Thoracic aorta (tissue), 2 donors: Measurements from ENCODE around the gene RLN3. TPM values are rescaled to one million over a fixed set of nuclear protein-coding genes. Genes with fewer than 3 reads are reported as not detected.

Experiments used
- ATAC-seq: fragments of 150-250 bp; one replicate; pipeline ENCODE4 v1.8.0; 2017; ENCODE audit warnings: low read depth; ENCODE audit not compliant: insufficient number of reproducible peaks, low FRiP score
- DNase-seq: peaks from one replicate; pipeline ENCODE4 v3.0.0-alpha.2; 2020; ENCODE audit warnings: low spot score
- H3K27ac ChIP-seq, 2 donors: fragments of 200-600 bp; sonication (generic); 1 replicate in 1 of 2; 2 replicates in 1 of 2; pipeline ENCODE4 v1.5.1; 2016; ENCODE audit warnings: mild to moderate bottlenecking in 2 of 2, moderate library complexity in 2 of 2
- H3K27me3 ChIP-seq: fragments of 200-600 bp; sonication (generic); replicated peaks from 2 replicates; pipeline ENCODE4 v1.6.0; 2016; ENCODE audit warnings: mild to moderate bottlenecking; ENCODE audit not compliant: insufficient read depth
- H3K36me3 ChIP-seq: fragments of 200-600 bp; sonication (generic); one replicate; pipeline ENCODE4 v1.5.1; 2016
- H3K4me1 ChIP-seq, 2 donors: fragments of 200-600 bp; sonication (generic); 1 replicate in 1 of 2; 2 replicates in 1 of 2; pipeline versions ENCODE4 v1.5.1 to v1.6.0; 2016; ENCODE audit warnings: low read depth in 2 of 2, mild to moderate bottlenecking in 1 of 2; ENCODE audit not compliant: control insufficient read depth in 1 of 2
- H3K4me3 ChIP-seq: fragments of 200-600 bp; sonication (generic); 2 replicates; pipeline ENCODE4 v1.5.1; 2016; ENCODE audit warnings: mild to moderate bottlenecking
- H3K9me3 ChIP-seq: fragments of 200-600 bp; sonication (generic); 2 replicates; pipeline ENCODE4 v1.5.1; 2016
- CTCF ChIP-seq: fragments of 200-600 bp; sonication (generic); IDR thresholded peaks from one replicate; pipeline ENCODE4 v1.5.1; 2019; ENCODE audit warnings: antibody characterized with exemption
- total RNA-seq, 2 donors: library from RNA; depleted of rRNA; stranded (reverse); fragments of >200 nt; gene quantifications; one replicate each; pipeline versions ENCODE4 v1.1.0 to v1.2.3, GENCODE V29; 2016

Gene RLN3
- total RNA-seq, 2 donors from 2014 or later, result not detected

GRCh38 chr19:14078411-14078810 is 50.5 kb downstream of the RLN3 start:
- Histone ChIP-seq H3K36me3 (no peaks in the 10 kb centered on the region), H3K4me3 (no peak overlapping the region), H3K27me3 (no peaks in the 10 kb centered on the region), H3K9me3 (no peaks in the 10 kb centered on the region), H3K27ac (no peak overlapping the region), H3K4me1 (peaks cover 18 to 43% of the 10 kb centered on the region in 2 donors)
- ATAC-seq (no peak), DNase-seq (no peak)
- no peak for TF ChIP-seq CTCF

Other genes with a start within 250 kb of the RLN3 start
- 10 to 100 TPM in 1 of 2 donors, 1 to 10 TPM in 1; 9.5 to 11.8 TPM for gene ZSWIM4, start 232.7 kb upstream of the RLN3 start, total RNA-seq
- gene NANOS3, start 151.0 kb upstream of the RLN3 start, total RNA-seq, result not detected
- gene BRME1, start 122.0 kb upstream of the RLN3 start, total RNA-seq, result 1 to 10 TPM in 1 of 2 donors, not detected in 1; 3.7 TPM
- 10 to 100 TPM; 29.5 to 38.7 TPM for gene CC2D1A, start 121.9 kb upstream of the RLN3 start, total RNA-seq
- gene PODNL1, start 89.7 kb upstream of the RLN3 start, total RNA-seq, result 1 to 10 TPM; 3.5 to 9.9 TPM
- gene DCAF15, start 75.6 kb upstream of the RLN3 start, total RNA-seq, result 10 to 100 TPM; 12.6 to 31.4 TPM
- 1 to 10 TPM; 3.0 to 5.7 TPM for gene RFX1, start 21.8 kb upstream of the RLN3 start, total RNA-seq
- gene IL27RA, start 3.6 kb downstream of the RLN3 start, total RNA-seq, result 1 to 10 TPM; 1.1 to 5.3 TPM
- gene PALM3, start 33.9 kb downstream of the RLN3 start, total RNA-seq, result not detected
- gene MISP3, start 44.6 kb downstream of the RLN3 start, total RNA-seq, result 1 to 10 TPM; 1.7 to 2.7 TPM
- gene C19orf67, start 57.6 kb downstream of the RLN3 start, total RNA-seq, result not detected
- 10 to 100 TPM in 1 of 2 donors, 1 to 10 TPM in 1; 8.9 to 27.5 TPM for gene SAMD1, start 62.6 kb downstream of the RLN3 start, total RNA-seq
- 100 to 1,000 TPM in 1 of 2 donors, 10 to 100 TPM in 1; 93.2 to 107 TPM for gene PRKACA, start 89.6 kb downstream of the RLN3 start, total RNA-seq
- gene ASF1B, start 108.4 kb downstream of the RLN3 start, total RNA-seq, result 1 to 10 TPM in 1 of 2 donors, under 1 TPM in 1; 0.14 to 1.1 TPM
- 10 to 100 TPM; 15.4 to 15.7 TPM for gene ADGRL1, start 178.0 kb downstream of the RLN3 start, total RNA-seq